H54 (cell line): Measurements from ENCODE around the gene VMO1.

Source experiments
- DNase-seq: peaks from one replicate; pipeline ENCODE4 v3.0.0; 2011; ENCODE audit warnings: low spot score, mixed read lengths; ENCODE audit not compliant: insufficient read length
- FAIRE-seq: peaks from 3 replicates; lab custom pipeline; 2011; peaks lifted over from hg19 to GRCh38; lab: Jason Lieb, UNC
- POLR2A ChIP-seq: IDR thresholded peaks from 2 replicates; pipeline ENCODE4 v1.6.1; 2011; ENCODE audit warnings: low read depth, mild to moderate bottlenecking, low read length

Gene VMO1

GRCh38 chr17:4766201-4766600 lies 20.0 kb downstream of the VMO1 start:
- TF ChIP-seq POLR2A, result no peak
- no peak for FAIRE-seq

GRCh38 chr17:4764595-4764994 lies 21.6 kb downstream of the VMO1 start:
- TF ChIP-seq POLR2A, result no peak
- FAIRE-seq, result no peak
- no peak for DNase-seq

More at GRCh38 chr17:4766201-4766600, 20.0 kb downstream of the VMO1 start:
- DNase-seq, result no peak

GRCh38 chr17:4759776-4760236 lies 26.4 kb downstream of the VMO1 start:
- no peak for FAIRE-seq
- no peak for DNase-seq
- no peak for TF ChIP-seq POLR2A

GRCh38 chr17:4753392-4753791 lies 32.8 kb downstream of the VMO1 start:
- DNase-seq, result no peak
- TF ChIP-seq POLR2A, result no peak
- FAIRE-seq, result no peak

GRCh38 chr17:4751932-4752331 lies 34.2 kb downstream of the VMO1 start:
- no peak for DNase-seq
- FAIRE-seq, result no peak
- TF ChIP-seq POLR2A, result no peak

GRCh38 chr17:4750606-4751005 lies 35.6 kb downstream of the VMO1 start:
- DNase-seq (no peak), FAIRE-seq (no peak)
- no peak for TF ChIP-seq POLR2A

- FAIRE-seq, result no peak
- TF ChIP-seq POLR2A, result no peak
- no peak for DNase-seq
Measured at GRCh38 chr17:4748686-4749085, 37.5 kb downstream of the VMO1 start.

GRCh38 chr17:4747847-4748246 lies 38.3 kb downstream of the VMO1 start:
- FAIRE-seq (no peak), DNase-seq (no peak)
- no peak for TF ChIP-seq POLR2A

GRCh38 chr17:4744999-4745969 lies 40.9 kb downstream of the VMO1 start:
- FAIRE-seq, result no peak
- no peak for TF ChIP-seq POLR2A
- no peak for DNase-seq

- no peak for TF ChIP-seq POLR2A
- FAIRE-seq (no peak), DNase-seq (no peak)
Measured at GRCh38 chr17:4743898-4744297, 42.3 kb downstream of the VMO1 start.

GRCh38 chr17:4743216-4743615 lies 42.9 kb downstream of the VMO1 start:
- FAIRE-seq, result no peak
- no peak for DNase-seq
- TF ChIP-seq POLR2A, result no peak

GRCh38 chr17:4742629-4743028 lies 43.5 kb downstream of the VMO1 start:
- TF ChIP-seq POLR2A, result no peak
- DNase-seq (no peak), FAIRE-seq (no peak)

- FAIRE-seq (no peak), DNase-seq (no peak)
- no peak for TF ChIP-seq POLR2A
Measured at GRCh38 chr17:4742133-4742532, 44.0 kb downstream of the VMO1 start.

- TF ChIP-seq POLR2A, result no peak
- no peak for DNase-seq
- no peak for FAIRE-seq
Measured at GRCh38 chr17:4741544-4741943, 44.6 kb downstream of the VMO1 start.

GRCh38 chr17:4740584-4740983 lies 45.6 kb downstream of the VMO1 start:
- FAIRE-seq, result no peak
- TF ChIP-seq POLR2A, result no peak
- no peak for DNase-seq
